ELF-1 (cell line): Measurements from ENCODE around the gene C19orf33.

Experiments
- DNase-seq: peaks from one replicate; pipeline ENCODE4 v3.0.0-alpha.2; 2016; ENCODE audit warnings: low read depth, low spot score

C19orf33 gene

DNA sequence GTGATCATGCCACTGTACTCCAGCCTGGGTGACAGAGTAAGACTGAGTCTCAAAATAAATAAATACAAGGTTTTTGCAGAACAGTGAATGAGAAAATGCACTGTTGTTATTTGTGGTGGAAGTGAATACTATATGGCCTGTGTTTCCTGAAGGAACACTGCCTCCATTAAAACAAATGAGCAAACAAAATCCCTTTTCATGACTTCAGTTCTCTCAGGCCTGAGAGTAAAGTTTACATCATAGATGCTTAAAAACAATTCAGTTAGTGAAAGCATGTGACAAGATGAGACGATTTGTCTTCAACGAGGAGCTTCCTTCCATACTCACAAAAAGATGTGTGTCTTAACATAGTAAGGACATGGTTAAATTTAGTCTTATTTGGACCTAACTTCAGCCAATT, 25.3 kb upstream of the C19orf33 start:
- DNase-seq: no peak

DNA sequence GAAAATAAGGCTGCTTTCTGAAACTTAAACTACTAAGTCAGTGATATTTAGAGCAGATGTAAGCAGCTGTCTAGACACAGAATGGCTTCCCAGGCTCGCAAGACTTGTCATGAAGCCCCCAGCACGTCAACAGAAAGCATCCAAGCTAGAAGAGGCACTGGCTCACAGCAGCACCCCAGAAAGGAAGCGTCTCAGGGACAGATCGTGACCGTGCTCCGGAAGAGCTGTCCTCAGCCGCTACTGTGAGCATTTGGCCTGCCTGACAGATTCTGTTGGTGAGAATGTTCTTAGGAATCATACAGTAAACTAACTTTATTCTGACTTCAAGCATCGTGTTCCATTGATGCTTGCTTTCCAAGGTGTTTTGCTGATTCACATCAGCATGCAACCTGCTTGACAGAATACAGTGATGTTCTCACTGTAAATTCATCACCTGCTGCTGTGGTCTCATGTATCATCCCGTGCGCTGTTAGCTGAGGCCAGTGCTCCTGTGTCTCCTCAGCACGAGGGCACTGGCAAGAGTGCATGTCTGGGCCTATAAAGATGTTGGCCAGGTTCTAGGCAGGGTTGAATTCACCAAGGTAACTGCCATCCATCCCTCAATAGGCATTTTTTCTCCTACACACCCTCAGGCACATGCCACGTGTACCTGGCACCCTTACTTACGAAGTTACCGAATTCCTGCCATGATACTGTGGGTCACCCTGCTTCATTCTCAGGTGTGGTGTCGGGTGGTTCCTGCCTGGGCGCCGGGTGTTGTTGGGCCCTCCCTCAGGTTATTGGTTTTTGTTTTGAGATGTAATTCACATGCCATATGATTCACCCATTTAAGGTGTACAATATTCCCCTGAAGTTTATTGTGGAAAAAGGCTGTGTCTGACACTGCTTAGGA, 23.8 kb upstream of the C19orf33 start:
- DNase-seq: no peak

DNA sequence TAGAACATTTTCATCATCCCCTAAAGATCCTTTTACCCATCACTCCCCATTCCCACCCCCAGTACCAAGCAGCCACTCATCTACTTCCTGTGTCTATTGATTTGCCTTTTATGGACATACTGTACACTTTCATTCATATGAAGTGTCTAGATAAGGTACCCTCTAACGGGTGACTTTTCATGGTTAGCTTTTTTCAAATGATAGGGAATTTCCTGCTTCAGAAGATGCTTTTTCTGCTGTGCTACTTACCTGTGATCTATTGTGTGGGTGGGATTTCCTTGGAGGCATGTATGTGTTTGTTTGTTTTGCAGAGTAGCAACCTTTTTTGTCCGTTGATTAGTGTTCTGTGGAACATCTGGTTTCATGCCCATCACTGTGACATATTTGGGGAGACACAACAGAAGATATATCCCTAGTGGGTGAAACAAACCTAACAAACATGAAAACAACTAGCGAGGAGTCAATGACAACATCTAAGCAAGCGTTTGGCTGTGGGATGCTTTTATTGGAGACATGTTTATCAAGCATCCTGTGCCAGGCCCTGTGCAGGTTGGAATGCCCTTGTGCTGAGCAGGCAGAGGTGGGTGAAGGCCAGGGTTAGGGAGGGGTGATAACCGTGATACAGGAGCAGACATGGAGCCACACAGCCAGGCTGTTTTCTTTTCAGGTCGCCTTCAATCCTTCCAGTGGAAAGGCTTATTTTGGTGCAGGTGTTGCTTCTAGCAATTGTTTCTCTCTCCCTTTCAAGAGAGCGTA, 22.1 kb upstream of the C19orf33 start:
- DNase-seq: no peak

DNA sequence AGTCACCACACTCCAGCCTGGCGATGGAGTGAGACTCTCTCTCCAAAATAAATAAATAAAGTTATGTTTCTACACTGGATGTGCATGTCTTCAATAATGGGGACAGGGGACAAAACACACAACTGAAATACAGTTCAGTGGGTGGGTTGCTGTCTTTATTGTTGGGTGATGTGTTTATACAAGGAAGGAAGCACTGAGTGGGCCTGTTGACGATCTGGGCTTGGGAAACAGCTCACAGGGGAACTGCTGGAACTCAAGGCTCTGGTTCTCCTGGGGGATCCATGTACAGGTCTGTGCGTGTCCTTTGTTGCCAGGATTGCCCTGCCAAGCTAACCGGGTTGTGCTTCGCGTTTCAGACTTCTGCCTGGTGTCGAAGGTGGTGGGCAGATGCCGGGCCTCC, 20.8 kb upstream of the C19orf33 start:
- no peak for DNase-seq

DNA sequence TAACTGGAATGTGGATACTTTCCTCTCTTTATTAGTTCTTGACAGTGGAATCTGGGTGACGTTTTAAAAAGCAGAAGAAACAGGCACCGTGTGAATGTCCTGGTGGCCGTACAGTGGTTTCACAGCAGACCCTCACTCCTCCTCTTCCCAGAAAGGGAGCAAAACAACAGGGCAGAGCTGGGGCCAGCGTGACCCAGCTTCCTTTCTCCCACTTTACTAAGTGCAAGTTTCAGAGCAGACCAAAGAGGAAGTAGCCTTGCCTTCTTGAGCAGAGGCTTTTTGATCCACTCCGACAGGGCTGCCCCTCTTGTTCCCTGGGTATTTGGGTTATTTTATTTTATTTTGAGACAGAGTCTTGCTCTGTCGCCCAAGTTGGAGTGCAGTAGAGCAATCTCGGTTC, 19.6 kb upstream of the C19orf33 start:
- DNase-seq: no peak

DNA sequence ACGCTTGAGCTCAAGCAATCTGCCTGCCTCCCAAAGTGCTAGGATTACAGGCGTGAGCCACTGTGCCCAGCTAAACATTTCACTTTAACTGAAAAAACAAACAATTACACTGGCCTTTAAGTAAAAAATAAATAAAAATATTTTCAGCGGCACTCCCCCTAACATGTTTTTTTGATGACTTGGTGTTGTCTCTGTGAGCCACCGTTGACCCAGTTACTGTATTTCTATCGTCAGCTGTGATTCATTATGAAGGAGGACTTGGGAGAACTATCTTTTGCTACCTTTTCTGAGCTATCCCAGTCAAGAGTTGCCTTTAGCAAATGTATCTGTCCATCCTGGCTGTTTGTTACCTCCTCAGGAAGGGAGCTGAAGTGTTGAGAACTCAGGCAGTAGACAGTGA, 18.5 kb upstream of the C19orf33 start:
- no peak for DNase-seq

DNA sequence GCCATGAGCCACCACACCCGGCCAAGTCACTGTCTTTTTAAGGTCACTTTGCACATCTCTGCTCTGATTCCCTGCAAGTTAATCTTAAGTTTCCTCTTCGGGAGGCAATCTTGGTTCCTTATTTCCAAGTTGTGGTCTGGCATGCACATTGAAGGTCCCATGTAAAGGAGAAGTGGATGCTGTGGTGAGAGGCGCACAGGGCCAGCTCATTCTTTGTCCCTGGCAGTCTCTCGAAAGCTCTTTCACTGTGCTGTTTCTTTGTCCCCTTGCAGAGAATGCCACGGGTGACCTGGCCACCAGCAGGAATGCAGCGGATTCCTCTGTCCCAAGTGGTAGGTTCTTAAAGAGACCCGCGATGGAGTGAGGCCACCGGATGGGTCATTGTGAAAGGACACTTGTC, 16.4 kb upstream of the C19orf33 start:
- DNase-seq: no peak

DNA sequence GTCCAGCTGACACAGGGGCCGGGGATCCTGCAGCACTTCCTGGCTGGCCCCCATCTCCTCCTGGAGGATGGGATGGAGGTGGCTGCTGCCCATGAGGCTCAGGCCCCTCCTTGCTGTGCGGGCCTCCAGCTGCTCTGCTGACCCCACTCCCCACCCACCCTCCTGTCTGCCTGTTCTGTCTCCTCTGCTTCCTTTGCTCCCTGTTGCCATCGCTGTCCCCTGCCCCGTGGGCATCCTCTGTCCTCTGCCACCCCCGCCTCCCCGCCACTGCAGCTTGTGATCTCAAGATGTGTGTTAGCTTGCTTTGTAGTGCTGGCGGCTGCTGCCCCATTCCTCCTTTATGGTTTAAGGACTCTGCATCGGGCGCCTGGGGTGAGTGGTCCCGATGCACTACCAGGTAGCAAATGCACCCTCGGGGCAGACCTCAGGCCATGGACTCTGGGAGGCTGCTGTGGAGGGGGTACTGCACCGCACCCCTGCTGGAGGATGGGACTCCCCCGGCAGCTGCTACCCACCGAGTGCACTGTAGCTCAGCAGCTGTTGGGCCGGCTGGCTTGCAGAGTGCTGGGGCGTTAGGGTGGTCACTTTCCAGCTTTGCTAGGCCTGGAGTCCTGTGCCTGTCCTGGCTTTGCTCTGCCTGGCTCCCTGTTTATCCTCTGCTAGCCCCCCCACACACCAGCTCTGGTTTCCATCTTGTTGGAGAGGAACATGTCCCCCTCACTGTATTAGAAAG, 15.8 kb upstream of the C19orf33 start:
- no peak for DNase-seq

DNA sequence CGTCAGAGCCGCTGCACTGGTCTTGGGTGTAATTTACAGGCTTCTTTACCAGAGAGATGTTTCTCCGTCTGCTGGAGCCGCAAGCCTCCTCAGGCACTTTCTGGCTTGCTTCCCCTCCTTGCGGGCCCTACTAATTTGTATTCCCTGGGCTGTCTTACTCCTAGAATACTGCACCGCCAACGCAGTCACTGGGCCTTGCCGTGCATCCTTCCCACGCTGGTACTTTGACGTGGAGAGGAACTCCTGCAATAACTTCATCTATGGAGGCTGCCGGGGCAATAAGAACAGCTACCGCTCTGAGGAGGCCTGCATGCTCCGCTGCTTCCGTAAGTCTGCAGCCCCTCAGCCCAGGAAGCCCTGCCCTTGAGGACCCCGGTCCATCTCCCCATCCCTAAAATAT, 14.1 kb upstream of the C19orf33 start:
- no peak for DNase-seq

DNA sequence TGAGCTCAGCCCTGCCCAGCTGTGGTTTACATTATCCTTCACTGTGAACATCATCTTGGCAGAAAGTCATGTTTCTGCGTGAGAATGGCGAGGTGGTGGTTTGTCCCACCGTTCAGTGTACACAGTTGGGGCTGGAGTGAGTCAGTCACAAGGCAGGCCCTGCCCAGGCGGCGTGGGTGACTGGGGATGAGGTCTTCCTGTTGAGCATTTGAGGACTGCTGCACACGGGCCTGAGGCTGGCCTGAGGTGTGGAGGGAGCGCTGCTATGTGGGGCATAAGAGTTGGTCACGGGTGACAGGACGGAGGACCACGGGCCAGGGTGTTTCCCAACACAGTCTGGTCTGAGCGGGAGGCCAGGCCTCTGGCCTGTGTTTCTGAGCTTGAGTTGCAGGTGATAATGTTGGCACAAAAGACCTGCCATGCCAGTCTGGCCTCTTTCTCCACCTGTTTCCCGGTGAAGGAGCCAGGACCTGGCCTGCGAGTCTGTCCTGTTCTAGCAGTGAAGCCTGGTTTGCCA, 13.4 kb upstream of the C19orf33 start:
- DNase-seq: no peak

DNA sequence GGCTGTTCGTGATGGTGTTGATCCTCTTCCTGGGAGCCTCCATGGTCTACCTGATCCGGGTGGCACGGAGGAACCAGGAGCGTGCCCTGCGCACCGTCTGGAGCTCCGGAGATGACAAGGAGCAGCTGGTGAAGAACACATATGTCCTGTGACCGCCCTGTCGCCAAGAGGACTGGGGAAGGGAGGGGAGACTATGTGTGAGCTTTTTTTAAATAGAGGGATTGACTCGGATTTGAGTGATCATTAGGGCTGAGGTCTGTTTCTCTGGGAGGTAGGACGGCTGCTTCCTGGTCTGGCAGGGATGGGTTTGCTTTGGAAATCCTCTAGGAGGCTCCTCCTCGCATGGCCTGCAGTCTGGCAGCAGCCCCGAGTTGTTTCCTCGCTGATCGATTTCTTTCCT, 12.2 kb upstream of the C19orf33 start:
- DNase-seq: peak; percentile 26

DNA sequence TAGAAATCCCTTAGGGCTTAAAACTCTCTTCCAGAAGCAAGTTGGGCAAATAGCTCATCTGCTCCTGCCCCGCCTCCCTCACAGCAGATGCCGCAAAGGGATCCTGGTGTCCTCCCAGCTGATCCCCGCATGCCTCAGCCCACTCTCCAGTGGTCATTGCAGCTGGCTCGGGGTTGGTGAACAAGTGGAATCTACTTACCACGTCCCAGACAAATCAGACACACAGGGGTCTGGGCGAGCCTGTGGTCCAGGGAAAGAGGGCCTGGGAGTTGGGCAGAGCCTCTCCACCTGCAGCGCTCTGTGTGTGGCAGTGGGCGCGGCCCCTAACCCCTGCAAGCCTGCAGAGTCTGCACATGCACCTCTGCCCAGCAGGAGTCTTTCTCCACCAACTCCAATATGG, 10.8 kb upstream of the C19orf33 start:
- peak; percentile 36 for DNase-seq

DNA sequence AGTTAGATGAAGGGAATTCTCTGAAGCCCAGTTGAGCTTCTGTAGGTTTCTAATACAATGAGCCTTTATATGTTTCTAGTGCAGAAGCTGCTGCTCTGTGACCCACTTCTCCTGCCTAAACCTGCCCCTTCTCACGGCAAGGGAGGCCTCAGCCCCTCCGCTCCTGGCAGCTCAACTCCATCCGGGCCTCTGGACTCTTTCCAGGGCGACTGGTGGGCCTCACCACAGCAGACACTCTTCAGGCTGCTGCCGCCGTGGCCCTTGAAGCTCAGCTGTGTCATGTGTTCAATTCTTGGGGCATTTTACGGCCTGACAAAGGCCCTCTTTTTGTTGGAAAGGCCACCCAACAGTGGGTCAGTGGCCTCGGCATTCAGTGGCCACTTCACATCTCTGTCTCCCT, 10.0 kb upstream of the C19orf33 start:
- DNase-seq: no peak

DNA sequence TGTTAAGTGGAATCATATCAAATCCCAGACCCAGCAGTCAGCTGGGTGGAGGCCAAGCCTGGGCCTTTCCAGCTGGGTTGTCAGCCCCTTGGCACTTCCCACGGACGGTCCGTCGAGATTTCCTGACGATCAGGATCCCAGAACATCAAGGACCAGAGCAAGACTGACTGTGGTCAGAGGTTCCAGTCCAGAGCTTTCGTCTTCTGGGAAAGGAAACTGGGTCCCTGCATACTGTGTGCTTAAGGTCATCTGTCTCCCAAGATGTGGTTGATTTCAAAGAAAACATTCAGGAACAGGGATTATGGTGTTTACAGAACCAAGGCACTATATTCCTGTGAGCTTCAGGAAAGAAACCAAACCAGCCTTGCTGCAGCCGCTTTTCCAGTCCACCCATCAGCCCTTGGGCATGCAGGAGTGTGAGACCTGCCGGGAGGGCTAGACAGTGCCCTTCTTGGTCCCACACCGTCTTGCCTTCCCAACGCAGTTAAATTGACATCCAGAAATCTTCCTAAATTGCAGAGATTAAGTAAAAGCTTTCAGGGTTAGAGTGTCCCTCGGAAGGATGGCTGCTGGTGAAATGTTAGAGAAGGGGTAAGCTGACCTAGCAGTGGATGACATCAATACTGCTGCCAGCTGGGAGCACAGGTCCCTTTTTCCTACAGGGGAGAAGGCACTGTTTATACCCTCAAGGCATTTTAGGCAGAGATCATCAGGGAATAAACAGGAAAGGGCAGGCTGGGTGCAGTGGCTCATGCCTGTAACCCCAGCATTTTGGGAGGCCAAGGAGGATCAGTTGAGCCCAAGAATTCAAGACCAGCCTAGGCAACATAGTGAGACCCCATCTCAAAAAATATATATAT, 5.0 kb upstream of the C19orf33 start:
- peak; percentile 25 for DNase-seq

DNA sequence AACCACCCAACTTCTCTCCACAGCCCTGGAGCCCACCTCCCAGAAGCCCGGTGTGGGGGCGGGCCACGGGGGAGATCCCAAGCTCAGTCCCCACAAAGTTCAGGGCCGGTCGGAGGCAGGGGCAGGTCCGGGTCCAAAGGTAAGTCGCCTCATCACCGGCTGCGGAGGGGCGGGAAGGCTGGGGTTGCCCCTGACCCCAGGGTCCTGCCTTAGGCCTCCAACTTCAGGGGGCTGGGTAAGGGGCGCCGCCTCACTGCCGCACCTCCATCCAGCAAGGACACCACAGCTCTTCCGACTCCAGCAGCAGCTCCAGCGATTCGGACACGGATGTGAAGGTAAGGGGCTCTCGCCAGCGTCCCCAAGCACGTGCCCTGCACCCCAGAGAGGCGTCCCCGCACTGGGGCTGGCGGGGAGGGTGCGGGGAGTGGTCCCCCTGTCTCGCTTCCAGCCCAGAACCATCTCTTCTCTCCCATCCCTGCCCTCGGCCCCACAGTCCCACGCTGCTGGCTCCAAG, 358 bp downstream of the C19orf33 start:
- no peak for DNase-seq

DNA sequence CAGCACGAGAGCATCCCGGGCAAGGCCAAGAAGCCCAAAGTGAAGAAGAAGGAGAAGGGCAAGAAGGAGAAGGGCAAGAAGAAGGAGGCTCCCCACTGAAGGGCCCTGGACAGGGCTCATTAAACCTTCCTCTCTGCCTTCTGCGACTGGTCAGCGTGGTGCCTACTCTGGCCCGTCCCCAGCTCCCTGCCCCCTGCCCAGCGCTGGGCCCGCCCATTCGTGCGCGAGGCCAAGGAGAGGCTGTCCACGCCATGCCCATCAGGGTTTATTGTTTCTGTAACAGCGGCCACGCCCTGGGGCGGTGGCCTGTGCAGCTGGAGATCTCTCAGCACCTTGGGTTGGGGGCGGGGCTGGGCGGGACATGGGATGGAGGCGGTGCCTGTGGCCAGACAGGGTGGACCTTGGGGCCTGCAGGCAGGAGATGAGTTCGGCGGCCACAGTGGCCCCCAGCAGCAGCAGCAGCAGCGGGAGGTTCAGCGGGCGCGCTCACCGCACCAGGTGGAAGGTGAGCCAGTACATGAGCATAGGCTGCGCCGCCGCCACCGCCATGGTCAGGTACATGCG, 897 bp downstream of the C19orf33 start:
- DNase-seq: peak; percentile 93

DNA sequence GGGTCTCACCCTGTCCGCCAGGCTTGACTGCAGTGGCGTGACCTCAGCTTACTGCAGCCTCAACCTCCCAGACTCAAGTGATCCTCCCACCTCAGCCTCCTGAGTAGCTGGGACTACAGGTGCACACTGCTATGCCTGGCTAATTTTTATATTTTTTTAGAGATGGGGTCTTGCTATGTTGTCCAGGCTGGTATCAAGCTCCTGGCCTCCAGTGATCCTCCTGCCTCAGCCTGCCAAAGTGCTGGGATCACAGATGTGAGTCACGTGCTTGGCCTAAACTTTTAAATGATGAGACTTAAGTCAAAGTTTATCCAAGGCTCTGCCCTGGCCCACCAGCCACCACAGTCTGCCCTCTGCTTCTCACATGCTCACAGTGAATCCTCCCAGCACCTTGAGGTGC, 2.2 kb downstream of the C19orf33 start:
- no peak for DNase-seq

DNA sequence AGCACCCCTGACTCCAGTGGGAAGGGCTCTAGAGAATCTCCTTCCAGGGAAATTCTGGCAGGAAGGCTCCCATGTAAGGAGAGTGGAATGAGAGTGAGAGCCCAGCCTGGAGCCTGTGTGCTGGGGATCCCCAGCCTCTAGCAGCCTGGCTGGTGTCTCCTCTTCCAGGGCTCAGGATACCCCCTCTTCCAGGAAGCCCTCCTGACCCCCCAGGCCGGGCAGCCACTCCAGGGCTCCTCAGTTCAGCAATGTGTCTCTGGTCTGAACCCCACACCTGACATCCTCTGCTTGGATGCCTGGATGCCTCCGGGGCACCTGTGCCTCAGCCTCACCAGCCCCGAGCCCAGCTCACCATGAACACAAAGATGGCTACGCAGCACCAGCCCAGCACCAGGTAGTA, 3.0 kb downstream of the C19orf33 start:
- DNase-seq: no peak

DNA sequence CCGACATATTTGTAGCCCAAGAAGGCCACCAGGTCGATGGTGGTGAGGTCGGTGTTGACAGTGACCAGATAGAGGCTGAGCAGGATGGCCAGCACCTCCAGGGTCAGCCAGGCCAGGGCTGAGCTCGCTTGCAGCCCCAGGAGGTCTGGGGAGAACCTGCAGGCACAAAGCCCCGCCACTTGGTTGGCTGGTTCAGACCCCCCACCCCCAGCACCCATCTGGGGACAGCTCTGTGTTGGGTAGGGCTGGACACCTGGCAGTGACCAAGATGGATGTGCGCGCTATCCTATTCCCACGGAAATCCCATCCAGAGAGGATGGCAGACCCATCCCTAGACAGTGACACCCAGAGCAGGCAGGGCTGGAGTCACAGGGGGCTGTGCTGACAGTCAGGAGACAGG, 3.5 kb downstream of the C19orf33 start:
- no peak for DNase-seq

DNA sequence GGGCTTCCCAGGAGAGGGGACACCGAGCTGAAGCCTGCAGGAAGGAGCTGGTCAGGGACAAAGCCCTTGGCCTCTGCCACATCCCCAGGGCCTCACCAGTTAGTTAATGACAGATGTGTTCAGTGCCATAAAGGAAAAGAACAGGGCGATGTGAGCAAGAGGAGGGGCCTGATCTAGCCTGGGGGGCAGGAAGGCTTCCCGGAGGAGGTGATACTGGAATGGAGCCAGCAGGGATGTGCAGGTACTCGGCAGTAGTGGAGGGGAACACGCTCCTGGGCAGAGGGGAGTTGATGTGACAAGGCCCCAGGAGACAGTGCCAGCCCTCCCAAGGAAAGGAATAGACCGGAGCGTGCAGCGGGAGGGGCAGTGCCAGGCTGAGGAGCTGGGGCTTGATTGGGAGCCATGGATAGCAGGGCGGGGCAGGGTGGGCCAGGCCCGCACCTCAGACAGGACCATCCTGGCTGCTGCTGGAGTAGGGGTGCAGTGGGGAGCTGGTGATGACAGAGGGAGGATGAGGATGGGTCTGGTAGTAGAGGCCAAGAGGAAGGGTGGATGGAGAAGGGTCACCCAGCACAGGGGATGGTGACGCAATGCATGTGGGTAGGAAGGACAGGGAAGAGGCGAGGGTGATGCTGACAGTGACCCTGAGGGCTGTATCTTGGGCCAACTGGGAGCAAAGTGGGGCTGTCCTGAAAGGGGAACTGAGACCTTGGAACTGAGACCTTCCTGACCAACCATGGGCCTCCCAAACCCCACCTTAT, 4.1 kb downstream of the C19orf33 start:
- DNase-seq: no peak
